ENCODE measurements around the gene RTN4R.
"Not testable (repeated sequence)": the region's sequence is repeated elsewhere in the genome, so short reads cannot be mapped to it uniquely, and the experiment has no call there.

The RTN4R gene

GRCh38 chr22:20271114-20271994, 3.2 kb upstream of the RTN4R start:
- no peak for DNase-seq

- peak; percentile 44 for DNase-seq
These were observed 2.3 kb upstream of the RTN4R start for GRCh38 chr22:20270190-20271113.

- DNase-seq: not testable (repeated sequence)
These were observed 1.6 kb upstream of the RTN4R start for GRCh38 chr22:20269673-20270072.

- not testable (repeated sequence) for DNase-seq
These were observed 1.1 kb upstream of the RTN4R start for GRCh38 chr22:20269201-20269600.

- DNase-seq: peak; percentile 68
These were observed 458 bp downstream of the RTN4R start for GRCh38 chr22:20267441-20268278.

GRCh38 chr22:20266667-20267440, 1.3 kb downstream of the RTN4R start:
- not testable (repeated sequence) for DNase-seq

- DNase-seq: not testable (repeated sequence)
These were observed 2.1 kb downstream of the RTN4R start for GRCh38 chr22:20265772-20266666.

GRCh38 chr22:20264614-20265452, 3.3 kb downstream of the RTN4R start:
- no peak for DNase-seq

- not testable (repeated sequence) for DNase-seq
These were observed 4.5 kb downstream of the RTN4R start for GRCh38 chr22:20263404-20264281.

GRCh38 chr22:20262582-20263147, 5.5 kb downstream of the RTN4R start:
- no peak for DNase-seq

- DNase-seq: no peak
These were observed 6.1 kb downstream of the RTN4R start for GRCh38 chr22:20261848-20262581.

- no peak for DNase-seq
These were observed 7.9 kb downstream of the RTN4R start for GRCh38 chr22:20260071-20260765.

GRCh38 chr22:20259327-20259688, 8.8 kb downstream of the RTN4R start:
- no peak for DNase-seq

GRCh38 chr22:20258584-20259326, 9.4 kb downstream of the RTN4R start:
- DNase-seq: no peak

- DNase-seq: no peak
These were observed 10.2 kb downstream of the RTN4R start for GRCh38 chr22:20258021-20258299.

GRCh38 chr22:20257212-20258020, 10.7 kb downstream of the RTN4R start:
- no peak for DNase-seq

Data from retina (tissue), 1 donor.